ENCODE results near the gene CAMK1G.

CAMK1G gene

DNA sequence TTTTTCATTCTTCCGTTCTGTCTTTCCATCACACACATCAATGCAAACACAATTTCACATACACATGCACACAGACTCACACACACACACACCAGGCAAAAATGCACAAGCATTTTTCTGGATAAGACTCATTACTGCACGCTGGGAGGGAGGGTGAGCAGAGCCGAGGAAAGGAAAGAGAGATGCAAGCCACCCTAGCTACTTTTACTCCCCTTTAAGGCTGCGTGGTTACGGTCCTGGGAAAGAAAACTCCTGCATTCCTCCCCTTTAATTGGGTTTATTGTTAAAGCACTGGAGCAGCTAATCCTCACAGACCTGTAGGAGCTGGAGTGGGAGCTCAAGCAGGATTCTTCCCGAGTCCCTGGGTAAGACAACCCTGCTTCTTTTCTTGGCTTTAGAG lies at the start of gene CAMK1G:
CAMK1G (plus strand) TSS at position 307 of the 400 bp plus-strand sequence. CDS start 11,270 bp downstream, outside the sequence.
- peak; percentile 41 for DNase-seq (ENCODE audit: low read depth, low spot score)
- POLR2A ChIA-PET = interaction anchor here (0.6 to 1.0 kb wide), 2 partner anchors 12 to 195 kb away, joined by 3 read pairs; no protein-coding TSS in a partner anchor
- H3K4me3 ChIP-seq (ENCODE audit: low read depth, low read length) = peak within 1 kb of the TSS; percentile 59
- CTCF ChIA-PET = interaction anchor here (0.9 to 18.3 kb wide), 17 partner anchors 9 to 239 kb away, joined by 3 to 318 read pairs (median 6); no protein-coding TSS in a partner anchor
- TF ChIP-seq, protein P1, sequence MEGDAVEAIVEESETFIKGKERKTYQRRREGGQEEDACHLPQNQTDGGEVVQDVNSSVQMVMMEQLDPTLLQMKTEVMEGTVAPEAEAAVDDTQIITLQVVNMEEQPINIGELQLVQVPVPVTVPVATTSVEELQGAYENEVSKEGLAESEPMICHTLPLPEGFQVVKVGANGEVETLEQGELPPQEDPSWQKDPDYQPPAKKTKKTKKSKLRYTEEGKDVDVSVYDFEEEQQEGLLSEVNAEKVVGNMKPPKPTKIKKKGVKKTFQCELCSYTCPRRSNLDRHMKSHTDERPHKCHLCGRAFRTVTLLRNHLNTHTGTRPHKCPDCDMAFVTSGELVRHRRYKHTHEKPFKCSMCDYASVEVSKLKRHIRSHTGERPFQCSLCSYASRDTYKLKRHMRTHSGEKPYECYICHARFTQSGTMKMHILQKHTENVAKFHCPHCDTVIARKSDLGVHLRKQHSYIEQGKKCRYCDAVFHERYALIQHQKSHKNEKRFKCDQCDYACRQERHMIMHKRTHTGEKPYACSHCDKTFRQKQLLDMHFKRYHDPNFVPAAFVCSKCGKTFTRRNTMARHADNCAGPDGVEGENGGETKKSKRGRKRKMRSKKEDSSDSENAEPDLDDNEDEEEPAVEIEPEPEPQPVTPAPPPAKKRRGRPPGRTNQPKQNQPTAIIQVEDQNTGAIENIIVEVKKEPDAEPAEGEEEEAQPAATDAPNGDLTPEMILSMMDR (IDR thresholded peaks at IDR 0.05; ENCODE audit: insufficient read depth, low read length, missing control alignments) = no peak

DNA sequence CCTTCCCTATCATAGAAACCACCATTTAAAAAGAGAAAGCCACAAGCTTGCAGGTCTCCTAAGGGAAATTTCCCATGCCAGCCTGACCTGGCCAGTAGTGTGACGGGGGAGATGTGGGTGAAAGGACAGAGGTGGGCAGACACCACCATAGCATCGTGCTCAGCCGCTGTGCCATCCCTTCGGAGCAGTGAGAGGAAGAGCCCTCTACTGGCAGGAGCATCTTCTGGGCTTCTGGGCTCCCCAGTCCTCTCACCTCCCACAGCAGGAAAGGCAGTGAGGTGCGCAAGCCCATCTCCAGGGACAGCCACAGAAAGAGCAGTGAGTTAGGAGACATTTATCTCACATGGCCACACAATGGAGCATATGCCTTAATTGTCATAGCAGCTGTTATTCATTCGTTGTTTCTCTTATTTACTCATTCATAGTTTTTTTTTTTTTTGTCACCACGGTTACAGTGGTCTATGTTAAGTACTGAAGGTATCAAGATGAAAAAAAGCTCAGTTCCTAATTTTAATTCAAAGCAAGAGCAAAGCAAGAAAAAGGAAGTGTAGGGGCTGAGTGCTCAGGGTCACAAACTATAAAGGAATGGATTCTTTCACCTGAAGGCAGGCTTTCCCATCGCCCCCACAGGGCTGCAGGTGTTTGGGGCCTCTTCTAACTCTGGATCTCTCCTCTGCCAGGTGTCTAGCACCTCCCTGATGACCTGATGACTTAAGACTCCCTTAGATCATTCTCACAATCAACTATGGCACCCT lies 48.8 kb upstream of the CAMK1G start:
- H3K4me3 ChIP-seq (ENCODE audit: low read depth, low read length) = no peak overlapping the region
- POLR2A ChIA-PET = no interaction called here
- CTCF ChIA-PET = interaction anchor here (0.7 to 1.1 kb wide), 2 partner anchors 10 to 98 kb away, joined by 3 read pairs; no protein-coding TSS in a partner anchor
- TF ChIP-seq, protein P1 (IDR thresholded peaks at IDR 0.05; ENCODE audit: insufficient read depth, low read length, missing control alignments) = no peak
- no peak for DNase-seq (ENCODE audit: low read depth, low spot score)

DNA sequence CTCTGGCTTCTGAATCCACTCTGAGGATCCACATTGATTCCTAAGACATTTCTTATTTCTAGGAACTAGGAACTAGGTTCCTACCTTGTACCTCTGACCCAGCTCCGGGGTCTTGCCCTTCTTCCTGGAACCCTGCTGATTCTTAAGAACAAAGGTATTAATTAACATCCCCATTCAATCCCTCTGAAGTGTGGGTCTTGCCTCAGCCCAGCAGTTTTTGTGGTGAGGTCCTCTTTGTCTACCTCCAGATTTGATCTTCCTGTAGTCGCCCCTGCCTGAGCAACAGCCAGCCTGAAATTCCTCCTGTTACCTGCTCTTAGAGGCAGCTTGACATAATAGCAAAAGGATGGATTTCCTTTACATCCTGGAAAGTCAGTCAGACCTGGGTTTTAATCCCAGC lies 46.7 kb upstream of the CAMK1G start:
- CTCF ChIA-PET = interaction anchor here (1.3 to 1.7 kb wide), 2 partner anchors 10 to 30 kb away, joined by 3 to 8 read pairs; no protein-coding TSS in a partner anchor
- TF ChIP-seq, protein P1 (IDR thresholded peaks at IDR 0.05; ENCODE audit: insufficient read depth, low read length, missing control alignments) = no peak
- no peak overlapping the region for H3K4me3 ChIP-seq (ENCODE audit: low read depth, low read length)
- POLR2A ChIA-PET = no interaction called here
- DNase-seq (ENCODE audit: low read depth, low spot score) = no peak

DNA sequence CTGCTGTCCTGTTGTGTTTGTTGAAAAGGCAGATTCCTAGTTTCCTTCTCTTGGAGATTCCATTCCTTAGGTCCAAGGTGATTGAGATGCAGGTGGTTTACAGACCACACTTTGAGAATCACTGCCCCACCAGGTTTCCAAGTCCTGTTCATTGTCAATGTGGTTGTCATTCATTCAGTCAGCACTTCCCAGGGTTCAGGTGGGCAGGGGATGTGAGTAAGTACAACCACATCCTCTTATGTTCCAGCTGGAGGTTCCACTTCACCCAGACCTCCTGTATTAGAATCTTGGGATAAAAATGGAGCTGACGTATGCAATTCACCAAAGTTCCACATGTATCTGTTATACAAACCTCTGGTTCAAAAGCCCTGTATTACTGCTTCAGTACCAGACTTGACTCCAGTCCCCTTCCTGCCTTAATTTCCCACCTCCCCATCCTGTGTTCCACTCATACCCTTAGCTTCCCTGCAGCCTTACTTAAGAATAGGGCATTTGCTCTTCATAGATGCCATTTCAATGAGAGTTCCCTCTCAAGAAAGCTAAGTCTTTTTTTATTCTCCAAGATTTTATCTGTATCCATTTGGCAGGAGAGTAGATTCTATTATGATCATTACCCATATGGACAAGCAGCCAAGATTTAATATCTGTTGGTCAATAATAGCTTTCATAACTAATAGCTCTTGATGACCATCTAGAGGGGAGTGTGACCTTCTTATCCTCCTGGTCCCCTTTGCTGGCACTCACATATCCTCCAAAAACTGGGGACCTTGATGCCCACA lies 46.0 kb upstream of the CAMK1G start:
- ChIA-PET POLR2A (no interaction called here), CTCF (interaction anchor here (1.3 to 2.0 kb wide), 2 partner anchors 10 to 29 kb away, joined by 3 to 9 read pairs; no protein-coding TSS in a partner anchor)
- TF ChIP-seq, protein P1 (IDR thresholded peaks at IDR 0.05; ENCODE audit: insufficient read depth, low read length, missing control alignments) = no peak
- no peak overlapping the region for H3K4me3 ChIP-seq (ENCODE audit: low read depth, low read length)
- no peak for DNase-seq (ENCODE audit: low read depth, low spot score)

DNA sequence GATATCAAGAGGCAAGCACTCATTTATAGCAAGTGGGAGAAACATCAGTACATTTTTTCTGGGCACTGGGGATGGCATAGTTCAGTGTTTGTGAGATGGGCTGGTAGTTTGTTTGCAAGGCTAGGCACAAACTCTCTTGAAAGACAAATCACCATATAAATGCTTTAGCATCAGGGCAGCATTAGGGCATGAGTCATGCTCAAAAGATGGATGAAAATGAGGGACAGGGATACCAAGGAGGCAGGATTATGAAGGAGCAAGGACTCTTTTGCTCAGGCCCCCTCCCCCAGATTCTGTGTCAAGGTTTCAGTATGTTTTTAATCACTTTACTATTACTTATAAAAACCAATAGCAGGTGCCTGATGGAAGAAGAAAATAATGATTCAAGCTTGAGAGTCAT lies 43.9 kb upstream of the CAMK1G start:
- no peak for DNase-seq (ENCODE audit: low read depth, low spot score)
- ChIA-PET CTCF (no interaction called here), POLR2A (no interaction called here)
- H3K4me3 ChIP-seq (ENCODE audit: low read depth, low read length) = no peak overlapping the region
- TF ChIP-seq, protein P1 (IDR thresholded peaks at IDR 0.05; ENCODE audit: insufficient read depth, low read length, missing control alignments) = no peak

DNA sequence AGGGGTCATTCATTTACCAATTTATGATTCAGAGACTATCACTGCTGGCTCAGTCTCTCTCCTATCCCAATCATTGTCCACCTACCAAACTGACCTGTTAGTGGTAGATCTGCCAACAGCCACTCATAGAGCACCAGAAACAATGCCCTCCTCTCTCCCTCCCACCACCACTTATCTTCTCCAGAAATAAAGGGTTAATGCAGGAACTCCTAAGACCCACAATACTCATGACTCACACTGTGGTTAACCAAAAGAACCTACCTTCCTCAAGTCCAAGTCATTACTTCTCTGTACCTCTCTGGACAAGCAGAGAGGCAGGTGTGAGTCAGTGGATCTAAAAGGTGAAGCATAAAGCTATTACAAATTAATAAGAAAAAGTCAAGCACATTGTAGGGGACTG lies 40.9 kb upstream of the CAMK1G start:
- no peak overlapping the region for H3K4me3 ChIP-seq (ENCODE audit: low read depth, low read length)
- ChIA-PET POLR2A (no interaction called here), CTCF (interaction anchor here (0.9 to 3.8 kb wide), 5 partner anchors 19 to 62 kb away, joined by 3 to 15 read pairs (median 3); no protein-coding TSS in a partner anchor)
- TF ChIP-seq, protein P1 (IDR thresholded peaks at IDR 0.05; ENCODE audit: insufficient read depth, low read length, missing control alignments) = no peak
- DNase-seq (ENCODE audit: low read depth, low spot score) = no peak
